HG02588 (cell line): ENCODE data around the gene STAT1.

Experiments
- ATAC-seq: cut with Tn5 transposase; IDR thresholded peaks from one replicate; pipeline ENCODE4 v1.9.1; 2021; ENCODE audit warnings: mild to moderate bottlenecking, moderate library complexity; ENCODE audit not compliant: unreplicated experiment

Gene STAT1

GRCh38 chr2:190927301-190927700 is 86.7 kb downstream of the STAT1 start:
- ATAC-seq = no peak

GRCh38 chr2:190922376-190922775 is 91.6 kb downstream of the STAT1 start:
- ATAC-seq = no peak

- no peak for ATAC-seq
Observed at GRCh38 chr2:190920085-190920484, 93.9 kb downstream of the STAT1 start.
